HEK293 (cell line): ENCODE results near the gene IQGAP3.

Experiments used
- CTCF ChIA-PET: fragments of 350-600 bp; formaldehyde crosslinking; extraction: SDS; loops from one replicate; lab custom pipeline; 2021; ENCODE audit warnings: antibody characterized with exemption; lab: Yijun Ruan, JAX
- POLR2A ChIA-PET: fragments of 300-600 bp; formaldehyde crosslinking; extraction: SDS; loops from one replicate; lab custom pipeline; 2020; ENCODE audit warnings: antibody characterized with exemption, inconsistent platforms; lab: Yijun Ruan, JAX
- H3K27ac ChIP-seq: fragments of 200-500 bp; sonication (Bioruptor generic); 2 replicates; pipeline ENCODE4 v1.5.1; 2014; ENCODE audit warnings: low read depth, low read length, control low read depth, inconsistent platforms; ENCODE audit errors: extremely low read depth
- H3K36me3 ChIP-seq, 2 experiments: fragments of 200-500 bp in 1 of 2; sonication (Bioruptor generic) in 1 of 2; 1 replicate in 1 of 2; 2 replicates in 1 of 2; pipeline ENCODE4 v1.5.1; 2014 to 2017; ENCODE audit warnings: inconsistent platforms in 2 of 2, low read length in 2 of 2; ENCODE audit not compliant: control insufficient read depth in 2 of 2, insufficient read depth in 1 of 2
- H3K4me1 ChIP-seq: fragments of 200-500 bp; sonication (Bioruptor generic); 2 replicates; pipeline ENCODE4 v1.5.1; 2014; ENCODE audit warnings: mild to moderate bottlenecking, low read length, inconsistent platforms; ENCODE audit not compliant: control insufficient read depth, insufficient read depth
- H3K4me3 ChIP-seq: 2 replicates; pipeline ENCODE4 v1.5.1; 2011; ENCODE audit warnings: low read depth, mild to moderate bottlenecking, control low read depth, low read length, moderate library complexity
- H3K9me3 ChIP-seq: fragments of 200-500 bp; sonication (Bioruptor generic); 2 replicates; pipeline ENCODE4 v1.5.1; 2014; ENCODE audit warnings: low read depth, low read length, inconsistent platforms; ENCODE audit not compliant: control insufficient read depth, insufficient read depth
- GLIS2 ChIP-seq: fragments of 450-650 bp; formaldehyde crosslinking; IDR thresholded peaks from 2 replicates; pipeline ENCODE4 v1.5.1; 2016; ENCODE audit warnings: missing biosample characterization, missing genetic modification characterization
- HOXD13 ChIP-seq: sonication (generic); formaldehyde crosslinking; IDR thresholded peaks from 2 replicates; pipeline ENCODE4 v1.8.0; 2022; ENCODE audit warnings: missing genetic modification reagents, borderline replicate concordance
- REPIN1 ChIP-seq: fragments of 450-650 bp; formaldehyde crosslinking; IDR thresholded peaks from 2 replicates; pipeline ENCODE4 v1.5.1; 2017; ENCODE audit warnings: missing biosample characterization, missing genetic modification characterization, low read depth
- SALL2 ChIP-seq: fragments of 450-650 bp; formaldehyde crosslinking; IDR thresholded peaks from 2 replicates; pipeline ENCODE4 v1.5.0; 2017; ENCODE audit warnings: missing biosample characterization, mild to moderate bottlenecking, missing genetic modification characterization, borderline replicate concordance
- WT1 ChIP-seq: fragments of 450-650 bp; formaldehyde crosslinking; IDR thresholded peaks from 2 replicates; pipeline ENCODE4 v1.5.1; 2016; ENCODE audit warnings: missing biosample characterization, missing genetic modification characterization
- ZFHX2 ChIP-seq: fragments of 450-650 bp; formaldehyde crosslinking; conservative IDR thresholded peaks from 2 replicates; pipeline ENCODE4 v1.5.1; 2016; ENCODE audit warnings: missing biosample characterization, missing genetic modification characterization
- ZFP37 ChIP-seq: fragments of 450-650 bp; formaldehyde crosslinking; IDR thresholded peaks from 2 replicates; pipeline ENCODE4 v1.5.1; 2016; ENCODE audit warnings: missing biosample characterization, missing genetic modification characterization
- ZNF121 ChIP-seq: fragments of 450-650 bp; formaldehyde crosslinking; IDR thresholded peaks from 2 replicates; pipeline ENCODE4 v1.5.1; 2016; ENCODE audit warnings: missing biosample characterization, missing genetic modification characterization
- ZNF202 ChIP-seq: fragments of 450-650 bp; formaldehyde crosslinking; IDR thresholded peaks from 2 replicates; pipeline ENCODE4 v1.5.1; 2016; ENCODE audit warnings: missing biosample characterization, missing genetic modification characterization, borderline replicate concordance
- ZNF341 ChIP-seq: fragments of 450-650 bp; formaldehyde crosslinking; IDR thresholded peaks from 2 replicates; pipeline ENCODE4; 2016; ENCODE audit warnings: low read depth, missing biosample characterization, missing genetic modification characterization
- ZNF391 ChIP-seq: fragments of 450-650 bp; formaldehyde crosslinking; IDR thresholded peaks from 2 replicates; pipeline ENCODE4 v1.5.1; 2016; ENCODE audit warnings: low read depth, missing biosample characterization, missing genetic modification characterization, borderline replicate concordance
- ZNF398 ChIP-seq: fragments of 450-650 bp; formaldehyde crosslinking; IDR thresholded peaks from 2 replicates; pipeline ENCODE4 v1.5.1; 2017; ENCODE audit warnings: missing biosample characterization, missing genetic modification characterization
- ZNF623 ChIP-seq: fragments of 450-650 bp; formaldehyde crosslinking; IDR thresholded peaks from 2 replicates; pipeline ENCODE4 v1.5.1; 2016; ENCODE audit warnings: missing biosample characterization, missing genetic modification characterization
- ZNF664 ChIP-seq: fragments of 450-650 bp; formaldehyde crosslinking; IDR thresholded peaks from 2 replicates; pipeline ENCODE4 v1.5.1; 2016; ENCODE audit warnings: missing biosample characterization, missing genetic modification characterization
- ZNF837 ChIP-seq: fragments of 450-650 bp; formaldehyde crosslinking; IDR thresholded peaks from 2 replicates; pipeline ENCODE4 v1.5.1; 2016; ENCODE audit warnings: missing biosample characterization, missing genetic modification characterization
- TF ChIP-seq, protein P1 (sequence below): fragments of 450-650 bp; formaldehyde crosslinking; IDR thresholded peaks from 2 replicates; pipeline ENCODE4 v1.5.1; 2016; ENCODE audit warnings: missing biosample characterization, missing genetic modification characterization
- TF ChIP-seq, protein P2 (sequence below): fragments of 450-650 bp; formaldehyde crosslinking; IDR thresholded peaks from 2 replicates; pipeline ENCODE4 v1.5.1; 2017; ENCODE audit warnings: missing biosample characterization, missing genetic modification characterization

Gene IQGAP3

DNA sequence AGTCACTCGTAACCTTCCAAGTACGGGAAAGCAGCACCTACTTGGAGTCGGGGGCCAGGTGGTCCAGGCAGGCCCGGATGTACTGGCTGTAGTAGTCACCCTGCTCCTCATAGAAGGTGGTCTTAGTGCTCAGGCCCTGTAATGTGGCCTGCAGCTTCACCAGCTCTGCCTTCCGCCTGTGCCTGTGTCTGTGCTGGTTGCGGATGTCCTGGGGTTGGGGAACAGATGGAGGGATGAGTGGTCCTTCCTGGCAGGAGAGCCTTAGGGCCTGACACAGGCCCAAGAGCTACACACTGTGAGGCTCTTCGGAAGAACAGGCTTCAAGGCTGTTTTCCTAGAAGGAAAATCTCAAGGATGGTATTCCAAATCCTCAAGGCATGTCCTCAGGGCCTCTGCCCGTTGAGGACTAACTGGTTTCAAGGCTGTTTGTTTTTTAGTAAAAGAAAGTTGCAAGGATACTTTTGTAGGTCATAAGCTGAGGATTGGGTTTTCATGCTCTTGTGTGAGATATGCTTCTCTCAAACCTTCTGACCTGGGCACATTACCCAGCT is 43.4 kb downstream of the IQGAP3 start:
- H3K36me3 ChIP-seq = peaks cover 17 to 89% of the 10 kb centered on the region in 2 experiments
- ChIA-PET CTCF (interaction anchor here (1.0 to 1.2 kb wide), 2 partner anchors 57 to 83 kb away, joined by 3 read pairs; no protein-coding TSS in a partner anchor), POLR2A (no interaction called here)
- no peaks in the 10 kb centered on the region for H3K4me1 ChIP-seq
- H3K9me3 ChIP-seq = no peaks in the 10 kb centered on the region
- H3K4me3 ChIP-seq = no peak overlapping the region
- no peak overlapping the region for H3K27ac ChIP-seq
- TF ChIP-seq GLIS2 (no peak), HOXD13 (CRISPR knock-in tag) (no peak), ZNF341 (tag by site-specific recombination) (no peak), ZNF664 (tag by site-specific recombination) (no peak), ZFHX2 (tag by site-specific recombination) (no peak), REPIN1 (tag by site-specific recombination) (no peak), ZNF121 (tag by site-specific recombination) (no peak), ZNF398 (no peak), ZNF391 (tag by site-specific recombination) (no peak), ZNF202 (tag by site-specific recombination) (no peak), SALL2 (no peak), WT1 (tag by site-specific recombination) (no peak)

DNA sequence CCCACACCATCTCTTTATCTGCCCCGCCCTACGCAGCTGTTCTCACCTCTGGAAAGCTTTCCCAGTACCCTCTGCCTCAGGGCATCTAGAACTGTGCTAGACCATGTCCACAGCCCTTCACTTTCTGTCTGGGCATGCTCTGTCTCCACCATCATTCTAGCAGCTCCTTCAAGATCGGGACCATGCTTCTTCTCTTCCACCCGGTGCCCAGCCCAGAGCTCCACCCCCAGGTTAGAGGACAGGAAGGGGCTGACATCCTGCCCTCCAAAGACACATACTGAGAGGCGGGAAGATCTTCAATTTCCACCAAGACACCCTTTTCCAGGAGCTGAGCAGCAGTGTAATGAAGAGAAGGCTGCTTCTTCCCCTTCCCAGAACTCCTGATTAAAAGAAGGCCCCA is 44.1 kb downstream of the IQGAP3 start:
- Histone ChIP-seq H3K4me1 (no peaks in the 10 kb centered on the region), H3K27ac (no peak overlapping the region), H3K4me3 (no peak overlapping the region), H3K9me3 (no peaks in the 10 kb centered on the region), H3K36me3 (peaks cover 16 to 82% of the 10 kb centered on the region in 2 experiments)
- ChIA-PET POLR2A (interaction anchor here (1.0 kb wide), 1 partner anchor 71 kb away, joined by 3 read pairs; no protein-coding TSS in a partner anchor), CTCF (interaction anchor here (0.5 to 1.2 kb wide), 3 partner anchors 56 to 715 kb away, joined by 3 read pairs; no protein-coding TSS in a partner anchor)
- TF ChIP-seq, protein P1, sequence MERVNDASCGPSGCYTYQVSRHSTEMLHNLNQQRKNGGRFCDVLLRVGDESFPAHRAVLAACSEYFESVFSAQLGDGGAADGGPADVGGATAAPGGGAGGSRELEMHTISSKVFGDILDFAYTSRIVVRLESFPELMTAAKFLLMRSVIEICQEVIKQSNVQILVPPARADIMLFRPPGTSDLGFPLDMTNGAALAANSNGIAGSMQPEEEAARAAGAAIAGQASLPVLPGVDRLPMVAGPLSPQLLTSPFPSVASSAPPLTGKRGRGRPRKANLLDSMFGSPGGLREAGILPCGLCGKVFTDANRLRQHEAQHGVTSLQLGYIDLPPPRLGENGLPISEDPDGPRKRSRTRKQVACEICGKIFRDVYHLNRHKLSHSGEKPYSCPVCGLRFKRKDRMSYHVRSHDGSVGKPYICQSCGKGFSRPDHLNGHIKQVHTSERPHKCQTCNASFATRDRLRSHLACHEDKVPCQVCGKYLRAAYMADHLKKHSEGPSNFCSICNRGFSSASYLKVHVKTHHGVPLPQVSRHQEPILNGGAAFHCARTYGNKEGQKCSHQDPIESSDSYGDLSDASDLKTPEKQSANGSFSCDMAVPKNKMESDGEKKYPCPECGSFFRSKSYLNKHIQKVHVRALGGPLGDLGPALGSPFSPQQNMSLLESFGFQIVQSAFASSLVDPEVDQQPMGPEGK = no peak
- TF ChIP-seq, protein P2, sequence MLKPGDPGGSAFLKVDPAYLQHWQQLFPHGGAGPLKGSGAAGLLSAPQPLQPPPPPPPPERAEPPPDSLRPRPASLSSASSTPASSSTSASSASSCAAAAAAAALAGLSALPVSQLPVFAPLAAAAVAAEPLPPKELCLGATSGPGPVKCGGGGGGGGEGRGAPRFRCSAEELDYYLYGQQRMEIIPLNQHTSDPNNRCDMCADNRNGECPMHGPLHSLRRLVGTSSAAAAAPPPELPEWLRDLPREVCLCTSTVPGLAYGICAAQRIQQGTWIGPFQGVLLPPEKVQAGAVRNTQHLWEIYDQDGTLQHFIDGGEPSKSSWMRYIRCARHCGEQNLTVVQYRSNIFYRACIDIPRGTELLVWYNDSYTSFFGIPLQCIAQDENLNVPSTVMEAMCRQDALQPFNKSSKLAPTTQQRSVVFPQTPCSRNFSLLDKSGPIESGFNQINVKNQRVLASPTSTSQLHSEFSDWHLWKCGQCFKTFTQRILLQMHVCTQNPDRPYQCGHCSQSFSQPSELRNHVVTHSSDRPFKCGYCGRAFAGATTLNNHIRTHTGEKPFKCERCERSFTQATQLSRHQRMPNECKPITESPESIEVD (tag by site-specific recombination) = no peak
- TF ChIP-seq ZNF623 (no peak), ZFP37 (tag by site-specific recombination) (no peak), ZNF837 (tag by site-specific recombination) (no peak)
